HepG2 (cell line): ENCODE measurements around the gene FOLR1. TPM values are rescaled to one million over a fixed set of nuclear protein-coding genes. Genes with fewer than 3 reads are reported as not detected.

Experiments
- ATAC-seq: fragments of 200-7000 bp; cut with Tn5 transposase; 3 replicates; pipeline ENCODE4 v1.9.1; 2020; ENCODE audit warnings: mild to moderate bottlenecking, moderate library complexity
- BruUV-seq: library from RNA; stranded (reverse); fragments of 400-500 nt; replicated peaks from 2 replicates; lab custom pipeline; 2021; lab: Mats Ljungman, UMichigan
- CTCF ChIA-PET: fragments of 300-600 bp; formaldehyde crosslinking; extraction: SDS; loops from one replicate; lab custom pipeline; 2021; ENCODE audit warnings: low total read pairs, inconsistent platforms, low intra/inter-chr PET ratio; lab: Yijun Ruan, JAX
- POLR2A ChIA-PET: fragments of 350-600 bp; sonication (Branson Sonifier 250); formaldehyde crosslinking; loops from one replicate; lab custom pipeline; 2020; ENCODE audit warnings: antibody characterized with exemption, inconsistent platforms; lab: Yijun Ruan, JAX
- DNase-seq: peaks from one replicate; pipeline ENCODE4 v3.0.0-alpha.2; 2015; ENCODE audit warnings: low spot score
- FAIRE-seq: peaks from 3 replicates; lab custom pipeline; 2011; peaks lifted over from hg19 to GRCh38; lab: Jason Lieb, UNC
- H2AFZ ChIP-seq: one replicate; pipeline ENCODE4 v1.6.1; 2011; ENCODE audit warnings: low read length, inconsistent platforms
- H3K27ac ChIP-seq: fragments of 300-600 bp; 3 replicates; pipeline ENCODE4 v1.8.0; 2011; ENCODE audit warnings: mixed run types, mild to moderate bottlenecking, mixed read lengths, low read length, inconsistent platforms; ENCODE audit not compliant: insufficient read depth; ENCODE audit errors: extremely low read length
- H3K27me3 ChIP-seq, 2 experiments: fragments of 200-600 bp in 1 of 2; 2 replicates in 1 of 2; 3 replicates in 1 of 2; pipeline versions ENCODE4 v1.6.0 to v1.8.0; 2011; ENCODE audit warnings: low read length in 2 of 2, mild to moderate bottlenecking in 2 of 2, moderate library complexity in 2 of 2, inconsistent platforms in 1 of 2; ENCODE audit not compliant: insufficient read depth in 2 of 2, control insufficient read depth in 1 of 2
- H3K36me3 ChIP-seq, 2 experiments: fragments of 200-600 bp in 1 of 2; replicated peaks in 1 of 2; 2 replicates in 1 of 2; 3 replicates in 1 of 2; pipeline versions ENCODE4 v1.5.1 to v1.8.0; 2011; ENCODE audit warnings: low read length in 2 of 2, inconsistent platforms in 1 of 2; ENCODE audit not compliant: insufficient read depth in 2 of 2, control insufficient read depth in 1 of 2
- H3K4me1 ChIP-seq: 2 replicates; pipeline ENCODE4 v1.5.1; 2012; ENCODE audit warnings: low read length, inconsistent platforms; ENCODE audit not compliant: insufficient read depth
- H3K4me2 ChIP-seq: 2 replicates; pipeline ENCODE4 v1.6.0; 2011; ENCODE audit warnings: low read depth, low read length, inconsistent platforms
- H3K4me3 ChIP-seq, 3 experiments: fragments of 200-600 bp in 1 of 3; sonication (generic), shearing (Covaris generic) in 1 of 3; replicated peaks in 1 of 3; 2 replicates each; pipeline ENCODE4 v1.5.1; 2011 to 2016; ENCODE audit warnings: low read length in 3 of 3, inconsistent platforms in 2 of 3, low read depth in 2 of 3, mild to moderate bottlenecking in 2 of 3, control low read depth in 1 of 3, mixed read lengths in 1 of 3; ENCODE audit not compliant: insufficient read depth in 1 of 3
- H3K79me2 ChIP-seq: one replicate; pipeline ENCODE4 v1.6.1; 2011; ENCODE audit warnings: low read length, inconsistent platforms; ENCODE audit not compliant: insufficient read depth
- H3K9ac ChIP-seq: 2 replicates; pipeline ENCODE4 v1.6.0; 2011; ENCODE audit warnings: mild to moderate bottlenecking, low read depth, low read length, inconsistent platforms; ENCODE audit not compliant: insufficient read depth
- H3K9me3 ChIP-seq: 2 replicates; pipeline ENCODE4 v1.5.1; 2012; ENCODE audit warnings: mild to moderate bottlenecking, low read length
- H4K20me1 ChIP-seq: 2 replicates; pipeline ENCODE4 v1.6.0; 2011; ENCODE audit warnings: inconsistent platforms, mild to moderate bottlenecking, low read length, moderate library complexity; ENCODE audit not compliant: insufficient read depth
- GRHL1 ChIP-seq: sonication (generic); formaldehyde crosslinking; conservative IDR thresholded peaks from 2 replicates; pipeline ENCODE4 v1.8.0; 2022; ENCODE audit warnings: missing genetic modification reagents
- MEIS1 ChIP-seq: sonication (generic); formaldehyde crosslinking; IDR thresholded peaks from 2 replicates; pipeline ENCODE4 v1.9.0; 2021; ENCODE audit warnings: mild to moderate bottlenecking, missing genetic modification reagents, moderate library complexity, borderline replicate concordance
- RBFOX2 ChIP-seq: fragments of 200-400 bp; formaldehyde crosslinking; IDR thresholded peaks from 2 replicates; pipeline ENCODE4 v1.6.1; 2017; ENCODE audit warnings: low read depth, mild to moderate bottlenecking, low read length
- XBP1 ChIP-seq: sonication (generic); formaldehyde crosslinking; IDR thresholded peaks from 2 replicates; pipeline ENCODE4 v1.5.0; 2020; ENCODE audit warnings: missing genetic modification reagents
- ZIK1 ChIP-seq: sonication (generic); formaldehyde crosslinking; IDR thresholded peaks from 2 replicates; pipeline ENCODE4 v1.5.0; 2020; ENCODE audit warnings: mild to moderate bottlenecking, low read depth, missing genetic modification reagents, borderline replicate concordance
- ZNF816 ChIP-seq: sonication (generic); formaldehyde crosslinking; IDR thresholded peaks from 2 replicates; pipeline ENCODE4 v1.8.0; 2022; ENCODE audit warnings: missing genetic modification reagents, mild to moderate bottlenecking, borderline replicate concordance
- WGBS: methylation state at CpG from one replicate; pipeline ENCODE4 v1.1.6; 2017; ENCODE audit warnings: low lambda C conversion rate; 5-methylcytosine and 5-hydroxymethylcytosine counted together
- in situ Hi-C: cut with HindIII; loops from 2 replicates; pipeline ENCODE4 v1.10.0; 2017; ENCODE audit warnings: low pct_unique_long_range_greater_than_20kb; ENCODE audit not compliant: extremely low pct_ligation_motif_present
- intact Hi-C: fragments of 100-400 bp; cut with micrococcal nuclease; formaldehyde crosslinking; loops from one replicate; pipeline ENCODE4 v1.10.0; 2022; ENCODE audit not compliant: unreplicated experiment
- polyA plus RNA-seq, 8 experiments: library from polyadenylated mRNA; depleted of rRNA in 3 of 8; stranded (reverse) in 7 of 8; unstranded in 1 of 8; fragments of >200 nt; fragmentation: Illumina TruSeq in 4 of 8; extraction: Trizol in 4 of 8; gene quantifications; 2 replicates each; pipeline versions ENCODE4 v1.2.1 to v1.2.3, GENCODE V29; 2011 to 2016; ENCODE audit warnings: low read depth in 4 of 8, missing spikeins in 1 of 8, mixed read lengths in 1 of 8; ENCODE audit not compliant: insufficient read depth in 1 of 8
- total RNA-seq, 5 experiments: library from RNA; depleted of rRNA; stranded (reverse); fragments of >200 nt; fragmentation: Illumina TruSeq; extraction: Trizol; gene quantifications; 2 replicates each; pipeline ENCODE4 v1.2.3, GENCODE V29; 2016; ENCODE audit warnings: low read depth in 1 of 5

Gene FOLR1
- total and polyA plus RNA-seq, 2 of the 13 experiments (the other 11 are each of a cell fraction or from before 2014, with no cell fraction given), result 0.20 TPM; not detected in 1

DNA sequence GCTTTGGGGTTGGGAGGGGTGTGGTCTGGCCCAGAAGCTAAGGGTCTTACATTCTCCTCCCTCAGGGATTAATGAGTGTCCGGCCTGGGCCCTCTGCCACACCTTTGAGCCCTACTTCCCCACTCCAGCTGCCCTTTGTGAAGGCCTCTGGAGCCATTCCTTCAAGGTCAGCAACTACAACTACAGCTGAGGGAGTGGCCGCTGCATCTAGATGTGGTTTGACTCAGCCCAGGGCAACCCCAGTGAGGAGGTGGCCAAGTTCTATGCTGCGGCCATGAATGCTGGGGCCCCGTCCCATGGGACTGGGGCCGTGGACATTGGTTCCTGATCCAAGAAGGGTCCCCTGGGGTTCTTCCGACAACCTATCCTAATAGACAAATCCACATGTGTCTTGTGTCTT is 14.3 kb upstream of the FOLR1 start:
- Histone ChIP-seq H3K9ac (no peak overlapping the region), H3K9me3 (no peaks in the 10 kb centered on the region), H3K4me2 (no peak overlapping the region), H2AFZ (no peak overlapping the region), H3K79me2 (no peaks in the 10 kb centered on the region), H3K36me3 (no peaks in the 10 kb centered on the region), H4K20me1 (no peaks in the 10 kb centered on the region), H3K27ac (no peak overlapping the region), H3K4me1 (peaks cover 16% of the 10 kb centered on the region), H3K27me3 (peaks cover under 1% of the 10 kb centered on the region in 2 experiments; a peak in 2 of 5 replicates), H3K4me3 (no peak overlapping the region)
- intact Hi-C loops (no loop called here), in situ Hi-C loops (no loop called here)
- FAIRE-seq, result no peak
- TF ChIP-seq ZNF816 (CRISPR knock-in tag), result no peak
- no peak for TF ChIP-seq RBFOX2
- no TSS peak for BruUV-seq
- no peak for DNase-seq
- POLR2A ChIA-PET, result no interaction called here
- CTCF ChIA-PET, result no interaction called here
- WGBS, result 61% methylated on average over 2 of the region's 6 CpGs
- ATAC-seq, result no peak

GRCh38 chr11:72179049-72179803 is 12.7 kb upstream of the FOLR1 start:
- Histone ChIP-seq H3K4me1 (peaks cover 11% of the 10 kb centered on the region), H3K27me3 (no peaks in the 10 kb centered on the region; a peak in 1 of 5 replicates), H3K27ac (no peak overlapping the region), H3K9me3 (no peaks in the 10 kb centered on the region), H3K4me2 (no peak overlapping the region), H3K79me2 (no peaks in the 10 kb centered on the region), H4K20me1 (no peaks in the 10 kb centered on the region), H2AFZ (no peak overlapping the region), H3K36me3 (no peaks in the 10 kb centered on the region), H3K9ac (no peak overlapping the region), H3K4me3 (no peak overlapping the region)
- TF ChIP-seq XBP1 (CRISPR knock-in tag) (no peak), GRHL1 (CRISPR knock-in tag) (no peak), MEIS1 (CRISPR knock-in tag) (no peak), ZIK1 (CRISPR knock-in tag) (no peak)
- 42% methylated on average over 7 of the region's 7 CpGs for WGBS
- ATAC-seq (no peak), DNase-seq (no peak), FAIRE-seq (no peak)
- no TSS peak for BruUV-seq
- POLR2A ChIA-PET, result no interaction called here
- CTCF ChIA-PET, result no interaction called here
- in situ Hi-C loops (no loop called here), intact Hi-C loops (no loop called here)
